Karpas-422 (cell line): ENCODE data around the gene SORCS2. TPM values are rescaled to one million over a fixed set of nuclear protein-coding genes. Genes with fewer than 3 reads are reported as not detected.

ENCODE experiments used
- DNase-seq: peaks from one replicate; pipeline ENCODE4 v3.0.0-alpha.2; 2015
- H2AFZ ChIP-seq: fragments of 200-600 bp; sonication (generic); 2 replicates; pipeline ENCODE4 v1.6.1; 2014; ENCODE audit warnings: antibody characterized with exemption, low read length, mixed read lengths
- H3K27ac ChIP-seq: fragments of 200-600 bp; sonication (generic); 2 replicates; pipeline ENCODE4 v1.5.1; 2014; ENCODE audit warnings: mild to moderate bottlenecking, low read length, moderate library complexity
- H3K27me3 ChIP-seq: fragments of 200-600 bp; sonication (generic); 2 replicates; pipeline ENCODE4 v1.6.1; 2014; ENCODE audit warnings: low read length, mixed read lengths
- H3K36me3 ChIP-seq: fragments of 200-600 bp; sonication (generic); 2 replicates; pipeline ENCODE4 v1.6.1; 2014; ENCODE audit warnings: low read length, mixed read lengths; ENCODE audit not compliant: insufficient read depth
- H3K4me1 ChIP-seq: fragments of 200-600 bp; sonication (generic); 2 replicates; pipeline ENCODE4 v1.6.1; 2014; ENCODE audit warnings: mild to moderate bottlenecking, low read length, mixed read lengths
- H3K4me2 ChIP-seq: fragments of 200-600 bp; sonication (generic); 2 replicates; pipeline ENCODE4 v1.6.1; 2014; ENCODE audit warnings: low read length, low read depth, mild to moderate bottlenecking; ENCODE audit not compliant: poor library complexity, severe bottlenecking
- H3K4me3 ChIP-seq: fragments of 200-600 bp; sonication (generic); 2 replicates; pipeline ENCODE4 v1.5.1; 2014; ENCODE audit warnings: mild to moderate bottlenecking, antibody characterized with exemption, low read length, mixed read lengths
- H3K79me2 ChIP-seq: fragments of 200-600 bp; sonication (generic); 2 replicates; pipeline ENCODE4 v1.6.1; 2014; ENCODE audit warnings: mild to moderate bottlenecking, low read length, mixed read lengths
- H3K9ac ChIP-seq: fragments of 200-600 bp; sonication (generic); 2 replicates; pipeline ENCODE4 v1.6.0; 2014; ENCODE audit warnings: low read length
- H3K9me2 ChIP-seq: fragments of 200-600 bp; sonication (generic), shearing (Covaris generic); replicated peaks from 2 replicates; pipeline ENCODE4 v1.6.0; 2014; ENCODE audit warnings: mild to moderate bottlenecking, low read length, moderate library complexity; ENCODE audit not compliant: insufficient read depth
- H3K9me3 ChIP-seq: fragments of 300-700, 200-600 bp; sonication (generic); 2 replicates; pipeline ENCODE4 v1.6.1; 2014; ENCODE audit warnings: low read length, mixed read lengths
- H4K20me1 ChIP-seq: fragments of 200-600 bp; sonication (generic); 2 replicates; pipeline ENCODE4 v1.6.1; 2014; ENCODE audit warnings: mild to moderate bottlenecking, antibody characterized with exemption, low read length, low read depth; ENCODE audit not compliant: insufficient read depth
- total RNA-seq: library from RNA; depleted of rRNA; stranded (reverse); fragments of >200 nt; shearing (Covaris generic); gene quantifications from 2 replicates; pipeline ENCODE4 v1.2.3, GENCODE V29; 2014; ENCODE audit warnings: low replicate concordance

SORCS2 gene
- total RNA-seq, 1 experiment from 2014 or later, result not detected

GRCh38 chr4:7519638-7520376, 327.5 kb downstream of the SORCS2 start:
- Histone ChIP-seq H3K4me3 (no peak overlapping the region), H3K9me2 (no peaks in the 10 kb centered on the region), H3K4me1 (no peaks in the 10 kb centered on the region), H3K9me3 (no peaks in the 10 kb centered on the region), H3K4me2 (no peak overlapping the region), H4K20me1 (no peaks in the 10 kb centered on the region), H3K9ac (no peak overlapping the region), H3K27ac (no peak overlapping the region), H2AFZ (no peak overlapping the region), H3K36me3 (no peaks in the 10 kb centered on the region), H3K27me3 (no peaks in the 10 kb centered on the region), H3K79me2 (no peaks in the 10 kb centered on the region)
- no peak for DNase-seq

GRCh38 chr4:7521666-7522065, 329.3 kb downstream of the SORCS2 start:
- DNase-seq, result no peak
- Histone ChIP-seq H3K27me3 (no peaks in the 10 kb centered on the region), H3K79me2 (no peaks in the 10 kb centered on the region), H2AFZ (no peak overlapping the region), H3K9ac (no peak overlapping the region), H3K4me2 (no peak overlapping the region), H4K20me1 (no peaks in the 10 kb centered on the region), H3K9me2 (no peaks in the 10 kb centered on the region), H3K4me1 (no peaks in the 10 kb centered on the region), H3K36me3 (no peaks in the 10 kb centered on the region), H3K4me3 (no peak overlapping the region), H3K27ac (no peak overlapping the region), H3K9me3 (no peaks in the 10 kb centered on the region)

- no peaks in the 10 kb centered on the region for H3K79me2 ChIP-seq
- H3K9me2 ChIP-seq, result no peaks in the 10 kb centered on the region
- H4K20me1 ChIP-seq, result no peaks in the 10 kb centered on the region
- no peaks in the 10 kb centered on the region for H3K27me3 ChIP-seq
- H2AFZ ChIP-seq, result no peak overlapping the region
- no peak for DNase-seq
- H3K36me3 ChIP-seq, result no peaks in the 10 kb centered on the region
- no peak overlapping the region for H3K4me3 ChIP-seq
- H3K4me2 ChIP-seq, result no peak overlapping the region
- no peak overlapping the region for H3K9ac ChIP-seq
- H3K4me1 ChIP-seq, result no peaks in the 10 kb centered on the region
- no peak overlapping the region for H3K27ac ChIP-seq
- H3K9me3 ChIP-seq, result no peaks in the 10 kb centered on the region
Measured at GRCh38 chr4:7522452-7523220, 330.3 kb downstream of the SORCS2 start.

- no peaks in the 10 kb centered on the region for H3K36me3 ChIP-seq
- H3K27me3 ChIP-seq, result no peaks in the 10 kb centered on the region
- no peak overlapping the region for H3K4me2 ChIP-seq
Measured at GRCh38 chr4:7523526-7523925, 331.2 kb downstream of the SORCS2 start.

GRCh38 chr4:7524064-7524682, 331.8 kb downstream of the SORCS2 start:
- Histone ChIP-seq H3K9me2 (no peaks in the 10 kb centered on the region), H3K27me3 (no peaks in the 10 kb centered on the region)

More at GRCh38 chr4:7523526-7523925, 331.2 kb downstream of the SORCS2 start:
- no peak overlapping the region for H3K27ac ChIP-seq
- H3K9ac ChIP-seq, result no peak overlapping the region
- no peaks in the 10 kb centered on the region for H3K9me2 ChIP-seq
- no peak overlapping the region for H2AFZ ChIP-seq
- H3K9me3 ChIP-seq, result no peaks in the 10 kb centered on the region
- no peaks in the 10 kb centered on the region for H3K4me1 ChIP-seq
- H4K20me1 ChIP-seq, result no peaks in the 10 kb centered on the region
- no peak for DNase-seq
- no peak overlapping the region for H3K4me3 ChIP-seq
- H3K79me2 ChIP-seq, result no peaks in the 10 kb centered on the region

GRCh38 chr4:7524843-7525242, 332.5 kb downstream of the SORCS2 start:
- DNase-seq, result no peak

More at GRCh38 chr4:7524064-7524682, 331.8 kb downstream of the SORCS2 start:
- Histone ChIP-seq H3K27ac (no peak overlapping the region), H3K9ac (no peak overlapping the region), H3K79me2 (no peaks in the 10 kb centered on the region), H3K4me2 (no peak overlapping the region), H3K4me1 (no peaks in the 10 kb centered on the region), H3K9me3 (no peaks in the 10 kb centered on the region), H2AFZ (no peak overlapping the region), H3K4me3 (no peak overlapping the region), H4K20me1 (no peaks in the 10 kb centered on the region), H3K36me3 (no peaks in the 10 kb centered on the region)
- no peak for DNase-seq

DNA sequence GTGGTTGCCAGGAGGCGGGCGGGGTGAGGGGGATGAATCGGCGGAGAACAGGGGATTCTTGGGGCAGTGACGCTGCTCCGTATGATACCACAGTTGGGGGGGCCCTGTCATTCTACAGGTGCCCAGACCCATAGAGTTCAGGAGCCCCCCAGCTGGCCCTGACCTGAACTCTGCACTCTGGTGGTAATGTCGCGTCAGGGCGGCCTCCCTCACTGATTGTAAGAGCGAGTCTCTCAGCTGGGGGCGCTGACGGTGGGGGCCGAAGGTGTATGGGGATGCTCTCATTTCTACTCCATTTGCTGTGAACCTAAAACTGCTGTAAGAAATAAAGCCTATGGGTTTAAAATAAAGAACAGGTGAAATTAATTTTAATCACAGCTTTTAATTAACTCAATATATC, 334.2 kb downstream of the SORCS2 start:
- no peak overlapping the region for H3K27ac ChIP-seq
- no peak overlapping the region for H3K9ac ChIP-seq
- no peaks in the 10 kb centered on the region for H3K27me3 ChIP-seq
- no peak for DNase-seq
- H3K4me2 ChIP-seq, result no peak overlapping the region
- no peaks in the 10 kb centered on the region for H4K20me1 ChIP-seq
- no peaks in the 10 kb centered on the region for H3K79me2 ChIP-seq
- H3K4me1 ChIP-seq, result no peaks in the 10 kb centered on the region
- H3K9me3 ChIP-seq, result no peaks in the 10 kb centered on the region
- H3K36me3 ChIP-seq, result no peaks in the 10 kb centered on the region
- no peak overlapping the region for H3K4me3 ChIP-seq
- no peak overlapping the region for H2AFZ ChIP-seq
- H3K9me2 ChIP-seq, result no peaks in the 10 kb centered on the region

More at GRCh38 chr4:7524843-7525242, 332.5 kb downstream of the SORCS2 start:
- H3K36me3 ChIP-seq, result no peaks in the 10 kb centered on the region
- no peak overlapping the region for H3K27ac ChIP-seq
- no peaks in the 10 kb centered on the region for H3K79me2 ChIP-seq
- H3K4me1 ChIP-seq, result no peaks in the 10 kb centered on the region
- no peaks in the 10 kb centered on the region for H4K20me1 ChIP-seq
- no peaks in the 10 kb centered on the region for H3K9me3 ChIP-seq
- no peak overlapping the region for H3K4me2 ChIP-seq
- no peaks in the 10 kb centered on the region for H3K27me3 ChIP-seq
- no peak overlapping the region for H2AFZ ChIP-seq
- no peak overlapping the region for H3K4me3 ChIP-seq
- H3K9me2 ChIP-seq, result no peaks in the 10 kb centered on the region
- H3K9ac ChIP-seq, result no peak overlapping the region

- no peaks in the 10 kb centered on the region for H3K9me2 ChIP-seq
- H3K79me2 ChIP-seq, result no peaks in the 10 kb centered on the region
- H3K4me3 ChIP-seq, result no peak overlapping the region
- no peaks in the 10 kb centered on the region for H3K36me3 ChIP-seq
- no peak overlapping the region for H3K9ac ChIP-seq
- no peaks in the 10 kb centered on the region for H3K9me3 ChIP-seq
- no peak overlapping the region for H3K4me2 ChIP-seq
- no peaks in the 10 kb centered on the region for H3K4me1 ChIP-seq
- DNase-seq, result no peak
- H3K27me3 ChIP-seq, result no peaks in the 10 kb centered on the region
- no peak overlapping the region for H2AFZ ChIP-seq
- H4K20me1 ChIP-seq, result no peaks in the 10 kb centered on the region
- H3K27ac ChIP-seq, result no peak overlapping the region
Measured at GRCh38 chr4:7526929-7527535, 334.7 kb downstream of the SORCS2 start.
